Activated T-helper 1 cell treated with anti-CD3 and anti-CD28 coated beads, Interleukin-12 subunit alpha, Interleukin-12 subunit beta, Interleukin-2, Interleukin-4 antibody, amounts not matched to agents 30 ng/mL and 10 ng/mL and 1 ng/mL, durations not matched to agents 14 hours and 24 hours and 36 hours (primary cell): Measurements from ENCODE around the gene MRPL39. TPM values are rescaled to one million over a fixed set of nuclear protein-coding genes. Genes with fewer than 3 reads are reported as not detected.

Experiments
- DNase-seq: peaks from one replicate; pipeline ENCODE4 v3.0.0; 2021; ENCODE audit warnings: low spot score
- H3K27ac Mint-ChIP-seq: one replicate; pipeline ENCODE4 v1.8.0; 2021; ENCODE audit warnings: mild to moderate bottlenecking, mixed read lengths
- H3K27me3 Mint-ChIP-seq: one replicate; pipeline ENCODE4 v1.8.0; 2022; ENCODE audit warnings: mild to moderate bottlenecking, moderate library complexity, mixed read lengths; ENCODE audit not compliant: insufficient read depth
- H3K36me3 Mint-ChIP-seq: one replicate; pipeline ENCODE4 v1.8.0; 2021; ENCODE audit warnings: low read depth, mixed read lengths
- H3K4me1 Mint-ChIP-seq: one replicate; pipeline ENCODE4 v1.8.0; 2021; ENCODE audit warnings: low read depth, mixed read lengths
- H3K4me3 Mint-ChIP-seq: one replicate; pipeline ENCODE4 v1.8.0; 2021; ENCODE audit warnings: mild to moderate bottlenecking, moderate library complexity, mixed read lengths
- H3K9me3 Mint-ChIP-seq: one replicate; pipeline ENCODE4 v1.8.0; 2021; ENCODE audit warnings: mixed read lengths
- intact Hi-C: fragments of 100-400 bp; cut with micrococcal nuclease; formaldehyde crosslinking; loops from one replicate; pipeline ENCODE4 v1.15.1; 2024
- total RNA-seq: library from RNA; stranded (reverse); gene quantifications from 2 replicates; pipeline ENCODE4 v1.2.3, GENCODE V29; 2022

The MRPL39 gene
- total RNA-seq, 1 donor from 2014 or later = 48.6 TPM

DNA sequence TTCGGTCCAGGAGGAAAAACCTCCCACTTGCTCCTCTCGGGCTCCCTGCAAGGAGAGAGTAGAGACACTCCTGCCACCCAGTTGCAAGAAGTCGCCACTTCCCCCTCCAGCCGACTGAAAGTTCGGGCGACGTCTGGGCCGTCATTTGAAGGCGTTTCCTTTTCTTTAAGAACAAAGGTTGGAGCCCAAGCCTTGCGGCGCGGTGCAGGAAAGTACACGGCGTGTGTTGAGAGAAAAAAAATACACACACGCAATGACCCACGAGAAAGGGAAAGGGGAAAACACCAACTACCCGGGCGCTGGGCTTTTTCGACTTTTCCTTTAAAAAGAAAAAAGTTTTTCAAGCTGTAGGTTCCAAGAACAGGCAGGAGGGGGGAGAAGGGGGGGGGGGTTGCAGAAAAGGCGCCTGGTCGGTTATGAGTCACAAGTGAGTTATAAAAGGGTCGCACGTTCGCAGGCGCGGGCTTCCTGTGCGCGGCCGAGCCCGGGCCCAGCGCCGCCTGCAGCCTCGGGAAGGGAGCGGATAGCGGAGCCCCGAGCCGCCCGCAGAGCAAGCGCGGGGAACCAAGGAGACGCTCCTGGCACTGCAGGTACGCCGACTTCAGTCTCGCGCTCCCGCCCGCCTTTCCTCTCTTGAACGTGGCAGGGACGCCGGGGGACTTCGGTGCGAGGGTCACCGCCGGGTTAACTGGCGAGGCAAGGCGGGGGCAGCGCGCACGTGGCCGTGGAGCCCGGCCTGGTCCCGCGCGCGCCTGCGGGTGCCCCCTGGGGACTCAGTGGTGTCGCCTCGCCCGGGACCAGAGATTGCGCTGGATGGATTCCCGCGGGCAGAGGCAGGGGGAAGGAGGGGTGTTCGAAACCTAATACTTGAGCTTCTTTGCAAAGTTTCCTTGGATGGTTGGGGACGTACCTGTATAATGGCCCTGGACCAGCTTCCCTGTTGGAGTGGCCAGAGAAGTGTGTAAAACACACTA lies 45.3 kb downstream of the MRPL39 start:
- H3K9me3 Mint-ChIP-seq = peaks cover 10% of the 10 kb centered on the region
- peak; percentile 68 for DNase-seq
- peak overlapping the region; percentile 98 for H3K27ac Mint-ChIP-seq
- intact Hi-C loops = loop anchor here (1.0 to 2.0 kb wide), 8 partner anchors 21 to 166 kb away; no protein-coding TSS in a partner anchor
- peak overlapping the region; percentile 98 for H3K4me3 Mint-ChIP-seq
- H3K27me3 Mint-ChIP-seq = no peaks in the 10 kb centered on the region
- H3K36me3 Mint-ChIP-seq = peaks cover 50% of the 10 kb centered on the region
- peaks cover 69% of the 10 kb centered on the region for H3K4me1 Mint-ChIP-seq

DNA sequence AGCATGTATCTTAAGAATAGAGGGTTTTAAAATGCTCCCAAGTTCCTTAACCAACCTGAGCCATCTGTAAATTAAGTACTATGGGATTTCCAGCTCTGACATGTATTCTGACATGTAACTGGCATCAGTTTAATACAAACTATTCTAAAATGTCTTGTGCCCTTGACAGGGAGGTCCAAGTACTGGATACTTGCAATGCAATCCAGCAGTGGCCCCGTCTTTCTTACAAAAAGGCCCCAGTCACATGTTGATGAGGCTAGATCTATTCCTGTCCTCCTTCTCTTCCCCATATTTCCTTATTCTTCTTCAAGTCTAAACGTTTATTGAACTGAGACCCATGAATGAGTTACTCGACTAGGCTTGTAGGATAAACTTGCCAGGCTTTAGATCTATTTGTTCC lies 46.4 kb downstream of the MRPL39 start:
- peaks cover 39% of the 10 kb centered on the region for H3K36me3 Mint-ChIP-seq
- peaks cover 69% of the 10 kb centered on the region for H3K4me1 Mint-ChIP-seq
- no peak for DNase-seq
- peaks cover 10% of the 10 kb centered on the region for H3K9me3 Mint-ChIP-seq
- H3K4me3 Mint-ChIP-seq = peak overlapping the region; percentile 98
- intact Hi-C loops = loop anchor here (1.0 to 2.0 kb wide), 5 partner anchors 20 to 165 kb away; no protein-coding TSS in a partner anchor
- no peaks in the 10 kb centered on the region for H3K27me3 Mint-ChIP-seq
- H3K27ac Mint-ChIP-seq = peak overlapping the region; percentile 98

DNA sequence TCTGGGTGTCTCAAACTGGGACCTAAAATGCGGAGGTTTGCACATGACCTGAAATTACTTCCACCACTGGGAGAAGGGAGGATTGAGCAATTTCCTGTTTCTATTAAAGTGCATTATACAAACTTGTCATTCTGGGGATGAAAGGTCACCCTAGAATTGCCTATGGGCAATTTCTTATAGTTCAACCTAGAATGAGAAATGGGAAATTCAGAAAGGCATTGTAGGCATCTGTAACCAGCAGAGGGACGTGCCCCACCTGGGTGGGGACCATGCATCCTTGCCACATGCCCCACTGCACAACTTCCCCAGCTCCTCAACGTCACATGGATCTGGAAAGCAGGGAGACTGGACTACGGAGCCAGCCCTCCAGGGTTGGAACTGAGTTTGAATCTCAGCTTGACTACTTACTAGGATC lies 47.0 kb downstream of the MRPL39 start:
- H3K4me3 Mint-ChIP-seq = peak overlapping the region; percentile 98

DNA sequence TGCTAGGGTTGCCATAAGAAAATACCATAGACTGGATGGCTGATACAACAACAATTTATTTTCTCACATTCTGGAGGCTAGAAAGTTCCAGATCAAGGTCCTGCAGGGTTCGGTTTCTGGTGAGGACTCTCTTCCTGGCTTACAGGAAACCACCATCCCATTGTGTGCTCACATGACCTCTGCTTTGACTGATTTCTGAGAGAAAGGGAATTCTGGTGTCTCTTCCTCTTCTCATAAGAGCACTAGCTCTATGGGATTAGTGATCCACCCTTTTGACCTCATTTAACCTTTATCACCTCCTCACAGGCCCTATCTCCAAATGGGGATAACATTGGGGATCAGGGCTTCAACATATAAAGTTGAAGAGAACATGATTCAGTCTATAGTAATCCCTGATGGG lies 47.5 kb downstream of the MRPL39 start:
- H3K4me3 Mint-ChIP-seq = no peak overlapping the region
- no peaks in the 10 kb centered on the region for H3K27me3 Mint-ChIP-seq
- H3K9me3 Mint-ChIP-seq = peaks cover 10% of the 10 kb centered on the region
- no peak for DNase-seq
- H3K36me3 Mint-ChIP-seq = peaks cover 28% of the 10 kb centered on the region
- intact Hi-C loops = loop anchor here (2.0 kb wide), 1 partner anchor 19 kb away; no protein-coding TSS in a partner anchor
- H3K27ac Mint-ChIP-seq = no peak overlapping the region
- H3K4me1 Mint-ChIP-seq = peaks cover 67% of the 10 kb centered on the region

More for the DNA sequence above, 47.0 kb downstream of the MRPL39 start:
- Mint-ChIP-seq H3K27ac (peak overlapping the region; percentile 35), H3K27me3 (no peaks in the 10 kb centered on the region), H3K4me1 (peaks cover 69% of the 10 kb centered on the region), H3K9me3 (peaks cover 10% of the 10 kb centered on the region), H3K36me3 (peaks cover 33% of the 10 kb centered on the region)
- intact Hi-C loops = loop anchor here (2.0 kb wide), 1 partner anchor 19 kb away; no protein-coding TSS in a partner anchor
- no peak for DNase-seq

DNA sequence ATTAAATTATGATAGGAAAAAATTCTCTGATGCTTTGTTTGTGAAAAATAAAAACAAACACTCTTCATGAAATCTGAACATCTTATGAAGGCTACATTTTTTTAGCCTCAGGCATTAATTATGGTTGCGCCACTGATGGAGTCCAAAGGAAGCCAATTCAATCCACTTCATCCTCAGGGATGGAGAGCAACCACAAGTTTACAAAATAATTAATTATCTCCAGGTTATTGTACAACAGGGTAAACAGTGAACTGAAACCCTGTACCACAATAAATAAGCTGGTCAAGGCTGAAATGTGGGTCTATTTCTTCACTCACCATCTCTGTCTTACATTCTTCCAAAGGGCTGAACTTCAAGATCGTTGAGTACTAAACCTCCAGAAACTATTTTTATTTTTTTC lies 49.2 kb downstream of the MRPL39 start:
- Mint-ChIP-seq H3K4me1 (peaks cover 62% of the 10 kb centered on the region), H3K36me3 (peaks cover 12% of the 10 kb centered on the region), H3K27me3 (no peaks in the 10 kb centered on the region), H3K27ac (no peak overlapping the region), H3K4me3 (no peak overlapping the region), H3K9me3 (peaks cover 17% of the 10 kb centered on the region)
- intact Hi-C loops = no loop called here
- DNase-seq = no peak

DNA sequence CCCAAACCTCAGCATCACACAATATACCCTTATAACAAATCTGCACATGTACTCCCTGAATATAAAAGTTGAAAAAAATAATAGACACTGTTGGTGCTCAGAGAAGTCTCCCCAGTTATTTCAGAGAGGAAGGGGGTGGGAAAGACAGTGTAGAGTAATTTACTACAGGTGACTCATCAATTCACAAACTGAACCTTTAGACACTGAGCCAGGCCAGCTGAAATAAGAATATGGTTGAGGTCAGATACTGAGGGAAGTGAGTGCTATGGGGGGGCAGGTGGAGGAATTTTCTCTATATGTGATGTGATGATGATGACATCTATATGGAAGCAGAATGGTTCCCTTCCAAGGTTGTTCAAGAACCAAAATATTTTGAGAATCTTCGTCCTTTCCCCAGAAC lies 50.1 kb downstream of the MRPL39 start:
- no peak for DNase-seq
- H3K27me3 Mint-ChIP-seq = no peaks in the 10 kb centered on the region
- H3K36me3 Mint-ChIP-seq = peaks cover 3% of the 10 kb centered on the region
- peaks cover 17% of the 10 kb centered on the region for H3K9me3 Mint-ChIP-seq
- no peak overlapping the region for H3K27ac Mint-ChIP-seq
- H3K4me3 Mint-ChIP-seq = no peak overlapping the region
- H3K4me1 Mint-ChIP-seq = peaks cover 62% of the 10 kb centered on the region
- intact Hi-C loops = loop anchor here (2.0 kb wide), 1 partner anchor 16 kb away; no protein-coding TSS in a partner anchor

DNA sequence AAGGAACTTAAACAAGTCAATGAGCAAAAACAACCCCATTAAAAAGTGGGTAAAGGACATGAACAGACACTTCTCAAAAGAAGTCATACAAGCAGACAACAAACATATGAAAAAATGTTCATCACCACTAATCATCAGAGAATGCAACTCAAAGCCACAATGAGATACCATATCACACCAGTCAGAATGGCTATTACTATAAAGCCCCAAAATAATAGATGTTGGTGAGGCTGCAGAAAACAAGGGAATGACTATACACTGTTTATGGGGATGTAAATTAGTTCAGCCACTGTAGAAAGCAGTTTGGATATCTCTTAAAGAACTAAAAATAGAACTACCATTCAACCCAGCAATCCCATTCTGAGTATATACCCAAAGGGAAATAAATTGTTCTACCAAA lies 51.2 kb downstream of the MRPL39 start:
- Mint-ChIP-seq H3K27ac (peak overlapping the region; percentile 41), H3K27me3 (no peaks in the 10 kb centered on the region), H3K9me3 (peaks cover 17% of the 10 kb centered on the region), H3K4me1 (peaks cover 56% of the 10 kb centered on the region), H3K36me3 (no peaks in the 10 kb centered on the region), H3K4me3 (no peak overlapping the region)
- intact Hi-C loops = loop anchor here (2.0 kb wide), 1 partner anchor 17 kb away; no protein-coding TSS in a partner anchor
- no peak for DNase-seq

DNA sequence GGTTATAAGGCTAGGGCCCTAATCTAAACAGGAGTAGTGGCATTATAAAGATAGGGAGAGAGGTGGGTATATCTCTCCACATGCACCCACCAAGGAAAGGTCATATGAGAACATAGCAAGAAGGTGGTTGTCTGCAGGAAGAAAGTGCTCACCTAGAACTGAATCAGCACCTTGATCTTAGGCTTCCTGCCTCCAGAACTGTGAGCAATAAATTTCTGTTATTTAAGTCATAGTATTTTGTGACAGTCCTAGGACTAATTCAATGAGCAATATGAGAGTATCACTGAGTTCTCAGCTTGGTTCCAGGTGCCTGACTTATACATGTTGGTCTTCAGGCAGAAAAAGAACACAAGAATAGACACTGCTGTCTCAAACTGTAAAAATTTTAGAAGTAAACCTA lies 51.8 kb downstream of the MRPL39 start:
- no peaks in the 10 kb centered on the region for H3K27me3 Mint-ChIP-seq
- no peak overlapping the region for H3K4me3 Mint-ChIP-seq
- H3K9me3 Mint-ChIP-seq = peaks cover 17% of the 10 kb centered on the region
- H3K27ac Mint-ChIP-seq = peak overlapping the region; percentile 41
- peaks cover 56% of the 10 kb centered on the region for H3K4me1 Mint-ChIP-seq
- no peak for DNase-seq
- H3K36me3 Mint-ChIP-seq = no peaks in the 10 kb centered on the region
- intact Hi-C loops = no loop called here

DNA sequence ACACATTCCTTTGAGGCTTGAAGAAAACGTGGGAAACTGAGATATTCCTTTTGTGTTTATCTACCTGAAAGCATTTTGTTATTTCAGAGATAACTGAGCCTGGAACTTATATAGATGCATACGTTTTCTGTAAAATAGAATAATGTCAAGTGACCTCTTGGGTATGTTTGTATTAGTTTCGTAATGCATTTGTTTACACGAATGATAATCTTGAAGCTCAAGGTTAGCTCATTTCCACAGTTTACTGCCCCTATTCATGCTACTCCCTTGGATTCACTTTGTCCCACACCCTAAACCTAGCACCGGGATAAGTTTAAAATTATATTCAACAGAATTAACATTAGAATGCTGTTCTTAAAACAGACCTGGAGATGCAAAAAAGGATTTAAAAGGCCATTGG lies 54.4 kb downstream of the MRPL39 start:
- intact Hi-C loops = no loop called here
- H3K4me1 Mint-ChIP-seq = peaks cover 38% of the 10 kb centered on the region

DNA sequence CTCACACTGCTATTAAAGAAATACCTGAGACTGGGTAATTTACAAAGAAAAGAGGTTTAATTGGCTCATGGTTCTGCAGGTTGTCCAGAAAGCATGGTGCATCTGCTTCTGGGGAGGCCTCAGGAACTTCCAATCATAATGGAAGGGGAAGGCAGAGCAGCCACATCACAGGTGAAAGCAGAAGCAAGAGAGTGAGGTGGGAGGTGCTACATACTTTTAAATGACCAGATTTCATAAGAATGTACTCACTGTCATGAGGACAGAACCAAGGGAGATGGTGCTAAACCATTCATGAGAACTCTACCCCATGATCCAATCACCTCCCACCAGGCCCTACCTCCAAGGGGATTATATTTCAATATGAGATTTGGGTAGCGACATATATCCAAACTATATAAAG lies 55.7 kb downstream of the MRPL39 start:
- intact Hi-C loops = no loop called here
- peaks cover 13% of the 10 kb centered on the region for H3K9me3 Mint-ChIP-seq
- DNase-seq = no peak
- peaks cover 25% of the 10 kb centered on the region for H3K4me1 Mint-ChIP-seq
- no peaks in the 10 kb centered on the region for H3K36me3 Mint-ChIP-seq
- no peak overlapping the region for H3K27ac Mint-ChIP-seq
- no peaks in the 10 kb centered on the region for H3K27me3 Mint-ChIP-seq
- no peak overlapping the region for H3K4me3 Mint-ChIP-seq

More for the DNA sequence above, 54.4 kb downstream of the MRPL39 start:
- Mint-ChIP-seq H3K4me3 (no peak overlapping the region), H3K36me3 (no peaks in the 10 kb centered on the region), H3K27ac (no peak overlapping the region), H3K27me3 (no peaks in the 10 kb centered on the region), H3K9me3 (peaks cover 11% of the 10 kb centered on the region)
- DNase-seq = no peak

DNA sequence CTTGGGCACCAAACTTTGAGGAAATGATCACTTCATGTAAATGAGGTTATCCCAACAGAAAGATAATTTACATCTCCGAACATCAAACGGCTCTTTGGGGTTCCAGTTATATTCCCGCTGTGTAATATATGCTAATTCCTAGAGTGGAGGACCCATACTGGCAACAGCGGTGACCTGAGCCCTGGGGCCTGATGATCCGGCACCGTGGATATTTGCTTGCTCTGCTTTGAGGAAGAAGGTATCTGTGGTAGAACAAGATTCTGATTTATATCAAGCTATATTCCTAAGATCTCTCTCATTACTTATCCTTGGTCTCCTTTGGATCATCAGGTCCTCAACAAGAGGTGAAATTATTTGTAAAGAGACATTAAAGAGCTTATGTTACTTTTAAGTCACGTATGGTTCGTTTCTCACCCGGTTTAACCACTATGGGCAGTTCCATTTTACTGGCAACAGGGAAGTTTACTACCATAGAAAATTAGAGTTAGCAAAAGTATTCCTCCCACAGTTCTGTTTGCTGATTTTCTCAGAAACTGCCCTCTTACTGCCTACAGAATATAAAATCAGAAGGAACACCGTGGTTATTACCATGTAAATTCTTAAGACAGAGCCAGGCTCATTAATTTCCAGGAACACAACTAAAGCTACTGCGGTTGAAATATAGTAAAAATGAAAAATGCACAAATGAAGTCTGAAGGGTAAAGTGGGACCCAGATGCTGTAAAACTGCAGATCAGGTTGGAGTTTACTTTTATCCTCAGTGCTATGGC lies 56.7 kb downstream of the MRPL39 start:
- no peak for DNase-seq
- H3K27ac Mint-ChIP-seq = peak overlapping the region; percentile 12
- peaks cover 15% of the 10 kb centered on the region for H3K4me1 Mint-ChIP-seq
- H3K36me3 Mint-ChIP-seq = no peaks in the 10 kb centered on the region
- no peaks in the 10 kb centered on the region for H3K27me3 Mint-ChIP-seq
- no peak overlapping the region for H3K4me3 Mint-ChIP-seq
- peaks cover 16% of the 10 kb centered on the region for H3K9me3 Mint-ChIP-seq
- intact Hi-C loops = no loop called here

DNA sequence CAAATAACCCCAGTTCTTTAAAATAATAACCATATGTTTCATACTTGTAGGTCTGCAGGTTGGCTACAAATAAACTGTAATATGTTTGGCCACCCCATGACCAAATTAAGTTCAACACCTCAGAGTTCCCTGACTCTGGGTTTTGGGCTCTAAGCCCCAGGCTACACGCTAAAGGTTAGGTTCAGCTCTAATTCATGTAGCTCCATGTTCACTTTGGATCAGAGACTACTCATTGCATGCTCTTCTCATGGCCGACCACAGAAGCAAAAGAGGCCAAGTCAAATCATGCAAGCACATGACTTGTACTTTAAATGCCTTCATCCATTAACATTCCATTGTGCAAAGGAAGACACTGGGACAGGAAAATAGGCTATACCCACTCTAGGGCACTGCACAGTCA lies 66.2 kb downstream of the MRPL39 start:
- Mint-ChIP-seq H3K4me1 (peaks cover 3% of the 10 kb centered on the region), H3K4me3 (no peak overlapping the region), H3K9me3 (peaks cover 34% of the 10 kb centered on the region), H3K36me3 (peaks cover 1% of the 10 kb centered on the region), H3K27ac (no peak overlapping the region), H3K27me3 (peaks cover 1% of the 10 kb centered on the region)
- intact Hi-C loops = loop anchor here (2.0 kb wide), 1 partner anchor 20 kb away; no protein-coding TSS in a partner anchor
- DNase-seq = no peak
